Measurements from ENCODE around the gene NTSR1. TPM values are rescaled to one million over a fixed set of nuclear protein-coding genes. Genes with fewer than 3 reads are reported as not detected.

Gene NTSR1
- polyA plus RNA-seq, 10 donors, result 0.07 to 0.25 (median 0.11) TPM

DNA sequence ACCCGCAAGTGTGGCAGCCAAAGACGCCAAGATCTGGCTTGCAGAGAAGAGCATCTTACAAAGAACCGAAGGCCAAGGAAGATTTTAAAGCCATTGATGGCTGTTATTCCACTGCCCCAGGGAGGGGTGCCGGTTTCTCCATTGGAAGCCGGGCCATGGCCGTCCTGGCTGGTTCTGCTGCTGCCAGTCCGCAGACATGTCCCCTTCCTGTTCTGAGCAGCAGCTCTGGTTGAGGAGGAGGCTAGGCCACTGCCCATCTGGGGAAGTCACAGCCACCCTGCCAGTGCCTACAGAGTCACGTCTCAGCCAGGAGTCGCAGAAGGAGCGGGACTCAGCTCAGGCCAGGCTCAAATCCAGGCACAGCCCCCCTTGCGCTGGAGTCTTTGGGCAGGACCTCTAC lies 45.0 kb downstream of the NTSR1 start:
- DNase-seq, result no peak

DNA sequence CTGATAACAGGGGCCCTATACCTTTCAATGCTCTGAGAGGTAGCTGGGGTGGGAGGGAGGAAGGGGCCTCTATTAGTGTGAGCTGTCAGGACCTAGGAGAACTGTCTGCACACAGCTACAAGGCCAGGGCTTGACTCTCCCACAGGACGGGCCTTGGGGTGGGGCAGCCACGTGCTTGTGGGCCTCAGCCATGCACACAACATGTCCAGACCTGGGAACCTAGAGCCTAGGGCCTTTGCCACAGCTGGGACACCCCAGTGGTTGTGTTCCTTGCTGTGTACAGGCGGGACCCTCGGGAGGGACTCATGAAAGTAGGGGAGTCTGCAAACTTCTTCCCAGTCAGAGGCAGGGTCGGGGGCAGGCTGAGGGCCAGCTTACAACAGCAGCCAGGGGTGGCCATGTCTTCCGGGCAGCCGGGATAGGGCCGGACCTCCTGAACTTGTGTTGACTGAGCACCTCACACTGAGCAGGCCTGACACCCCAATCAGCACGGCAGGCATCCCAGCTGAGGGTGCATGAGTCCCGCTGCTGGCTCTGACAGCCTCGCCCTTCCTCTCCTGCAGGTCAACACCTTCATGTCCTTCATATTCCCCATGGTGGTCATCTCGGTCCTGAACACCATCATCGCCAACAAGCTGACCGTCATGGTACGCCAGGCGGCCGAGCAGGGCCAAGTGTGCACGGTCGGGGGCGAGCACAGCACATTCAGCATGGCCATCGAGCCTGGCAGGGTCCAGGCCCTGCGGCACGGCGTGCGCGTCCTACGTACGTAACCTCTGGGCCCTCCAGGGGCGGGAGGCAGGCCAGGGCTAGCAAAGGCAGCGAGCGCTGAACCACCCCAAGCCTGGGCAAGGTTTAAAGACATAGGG lies 45.7 kb downstream of the NTSR1 start:
- DNase-seq, result no peak

DNA sequence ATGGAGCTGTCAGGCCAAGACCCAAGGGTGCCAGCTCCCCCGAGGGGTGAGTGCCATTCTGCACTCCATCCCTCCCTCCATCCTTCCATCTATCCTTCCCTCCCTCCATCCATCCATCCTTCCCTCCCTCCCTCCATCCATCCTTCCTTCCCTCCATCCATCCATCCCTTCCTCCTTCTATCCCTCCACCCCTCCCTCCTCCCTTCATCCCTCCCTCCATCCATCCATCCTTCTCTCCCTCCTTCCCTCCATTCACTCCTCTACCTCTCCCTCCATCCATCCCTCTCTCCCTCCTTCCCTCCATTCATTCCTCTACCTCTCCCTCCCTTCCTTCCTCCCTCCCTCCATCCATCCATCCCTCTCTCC lies 46.3 kb downstream of the NTSR1 start:
- DNase-seq, result no peak

DNA sequence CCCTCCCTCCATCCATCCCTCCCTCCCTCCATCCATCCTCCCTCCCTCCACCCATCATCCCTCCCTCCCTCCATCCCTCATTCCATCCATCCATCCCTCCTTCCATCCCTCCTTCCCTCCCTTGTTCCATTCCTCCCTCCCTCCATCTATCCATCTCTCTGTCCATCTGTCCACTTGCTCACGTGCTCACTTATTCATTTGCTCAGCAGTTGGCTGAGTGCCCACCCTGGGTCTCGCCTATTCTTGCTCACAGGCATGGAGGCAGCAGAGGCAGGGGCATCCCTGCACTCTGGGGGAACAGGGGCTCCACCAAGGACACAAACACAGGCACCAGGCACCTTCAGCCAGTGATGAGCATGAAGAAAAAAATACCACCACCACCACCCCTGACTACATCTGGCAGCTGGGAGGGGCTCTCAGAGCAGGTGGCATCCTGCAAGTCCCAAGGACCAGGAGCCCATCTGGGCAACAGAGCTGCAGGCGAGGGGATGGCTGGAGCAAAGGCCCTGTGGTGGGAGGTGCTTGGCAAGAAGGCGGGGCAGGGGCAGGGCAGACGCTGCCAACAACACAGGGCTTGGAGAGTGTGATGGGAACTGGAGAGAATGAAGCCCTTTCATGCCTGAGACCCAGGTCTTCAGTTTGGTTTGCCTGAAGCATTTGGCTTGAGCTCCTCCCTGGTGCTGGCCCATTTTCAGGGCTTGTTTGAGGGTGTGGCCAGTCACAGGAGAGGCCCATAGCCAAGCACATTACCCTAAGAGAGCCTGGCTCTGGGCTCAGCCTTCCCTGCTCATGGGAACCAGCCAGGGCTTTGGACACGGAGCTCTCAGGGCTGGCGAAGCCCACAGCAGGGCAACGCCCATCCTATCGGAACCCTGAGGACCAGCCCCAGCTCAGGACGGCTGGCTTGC lies 47.4 kb downstream of the NTSR1 start:
- DNase-seq, result no peak

DNA sequence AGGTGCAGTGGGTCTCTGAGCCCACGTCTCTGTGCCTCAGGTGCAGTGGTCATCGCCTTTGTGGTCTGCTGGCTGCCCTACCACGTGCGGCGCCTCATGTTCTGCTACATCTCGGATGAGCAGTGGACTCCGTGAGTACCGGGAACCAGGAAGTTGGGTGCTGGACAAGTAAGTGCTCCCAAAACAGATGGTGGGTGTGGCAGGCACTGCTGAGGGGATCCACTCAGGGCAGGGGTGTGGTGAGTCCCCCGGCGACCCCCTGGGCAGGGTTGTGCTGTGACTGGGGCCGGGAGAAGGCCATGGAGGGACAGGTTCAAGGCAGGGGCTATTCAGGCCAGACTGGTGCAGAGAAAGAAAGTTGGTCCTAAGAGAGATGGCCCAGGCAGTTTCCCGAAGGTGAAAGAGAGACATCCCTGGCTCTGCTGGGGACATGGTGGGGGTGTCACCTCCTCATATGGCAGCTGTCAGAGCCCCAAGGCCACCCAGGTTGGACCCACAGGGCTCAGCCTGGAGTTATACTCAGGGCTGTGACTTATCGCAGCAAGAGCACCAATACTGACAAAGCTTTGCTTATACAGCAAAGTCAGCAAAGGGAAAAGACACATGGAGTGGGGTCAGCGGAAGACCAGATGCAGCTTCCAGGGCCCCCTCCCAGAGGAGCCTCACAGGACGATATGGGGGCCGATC lies 49.7 kb downstream of the NTSR1 start:
- DNase-seq, result no peak

DNA sequence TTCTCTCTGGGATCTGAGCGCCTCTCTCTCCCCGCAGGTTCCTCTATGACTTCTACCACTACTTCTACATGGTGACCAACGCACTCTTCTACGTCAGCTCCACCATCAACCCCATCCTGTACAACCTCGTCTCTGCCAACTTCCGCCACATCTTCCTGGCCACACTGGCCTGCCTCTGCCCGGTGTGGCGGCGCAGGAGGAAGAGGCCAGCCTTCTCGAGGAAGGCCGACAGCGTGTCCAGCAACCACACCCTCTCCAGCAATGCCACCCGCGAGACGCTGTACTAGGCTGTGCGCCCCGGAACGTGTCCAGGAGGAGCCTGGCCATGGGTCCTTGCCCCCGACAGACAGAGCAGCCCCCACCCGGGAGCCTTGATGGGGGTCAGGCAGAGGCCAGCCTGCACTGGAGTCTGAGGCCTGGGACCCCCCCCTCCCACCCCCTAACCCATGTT lies 51.4 kb downstream of the NTSR1 start:
- no peak for DNase-seq

DNA sequence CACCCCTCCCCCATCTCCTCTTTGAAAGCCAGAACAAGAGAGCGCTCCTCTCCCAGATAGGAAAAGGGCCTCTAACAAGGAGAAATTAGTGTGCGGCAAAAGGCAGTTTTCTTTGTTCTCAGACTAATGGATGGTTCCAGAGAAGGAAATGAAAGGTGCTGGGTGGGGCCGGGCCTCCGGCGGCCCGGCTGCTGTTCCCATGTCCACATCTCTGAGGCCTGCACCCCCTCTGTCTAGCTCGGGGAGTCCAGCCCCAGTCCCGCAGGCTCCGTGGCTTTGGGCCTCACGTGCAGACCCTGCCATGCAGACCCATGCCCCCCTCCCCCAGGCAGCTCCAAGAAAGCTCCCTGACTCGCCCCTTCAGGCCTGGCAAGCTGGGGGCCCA lies 51.8 kb downstream of the NTSR1 start:
- peak in 1 of 3 donors; percentile 46 for DNase-seq

DNA sequence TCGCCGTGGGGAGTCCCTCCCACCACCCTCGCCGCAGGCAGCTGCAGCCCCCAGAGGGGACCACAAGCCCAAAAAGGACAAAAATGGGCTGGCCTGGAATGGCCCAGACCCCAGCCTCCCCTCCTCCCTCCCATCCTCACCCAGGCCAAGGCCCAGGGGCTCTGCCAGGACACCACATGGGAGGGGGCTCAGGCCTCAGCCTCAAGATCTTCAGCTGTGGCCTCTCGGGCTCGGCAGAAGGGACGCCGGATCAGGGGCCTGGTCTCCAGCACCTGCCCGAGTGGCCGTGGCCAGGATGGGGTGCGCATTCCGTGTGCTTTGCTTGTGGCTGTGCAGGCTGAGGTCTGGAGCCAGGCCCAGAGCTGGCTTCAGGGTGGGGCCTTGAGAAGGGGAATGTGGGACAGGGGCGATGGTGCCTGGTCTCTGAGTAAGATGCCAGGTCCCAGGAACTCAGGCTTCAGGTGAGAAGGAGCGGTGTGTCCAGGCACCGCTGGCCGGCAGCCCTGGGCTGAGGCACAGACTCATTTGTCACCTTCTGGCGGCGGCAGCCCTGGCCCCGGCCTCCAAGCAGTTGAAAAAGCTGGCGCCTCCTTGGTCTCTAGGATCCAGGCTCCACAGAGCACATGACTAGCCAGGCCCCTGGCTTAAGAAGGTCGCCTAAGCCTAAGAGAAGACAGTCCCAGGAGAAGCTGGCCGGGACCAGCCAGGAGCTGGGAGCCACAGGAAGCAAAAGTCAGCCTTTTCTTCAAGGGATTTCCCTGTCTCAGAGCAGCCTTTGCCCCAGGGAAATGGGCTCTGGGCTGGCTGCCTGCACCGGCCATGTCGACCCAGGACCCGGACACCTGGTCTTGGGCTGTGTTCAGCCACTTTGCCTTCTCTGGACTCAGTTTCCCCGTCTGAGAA lies 52.5 kb downstream of the NTSR1 start:
- DNase-seq, result peak in 1 of 3 donors; percentile 65

DNA sequence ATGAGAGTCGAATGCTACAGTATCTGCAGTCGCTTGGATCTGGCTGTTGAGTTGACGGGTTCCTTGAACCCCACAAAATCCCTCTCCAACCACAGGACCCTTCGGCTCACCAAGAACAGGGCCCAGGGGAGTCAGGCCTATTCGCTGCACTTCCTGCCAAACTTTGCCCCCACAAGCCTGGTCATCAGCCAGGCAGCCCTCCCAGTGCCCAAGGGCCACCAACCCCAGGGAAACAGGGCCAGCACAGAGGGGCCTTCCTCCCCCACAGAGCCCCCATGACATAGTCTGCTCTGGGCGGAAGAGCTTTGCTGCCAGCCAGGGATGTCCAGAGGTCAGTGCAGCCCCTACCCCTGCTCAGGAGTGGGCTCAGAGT lies 53.1 kb downstream of the NTSR1 start:
- DNase-seq, result no peak

DNA sequence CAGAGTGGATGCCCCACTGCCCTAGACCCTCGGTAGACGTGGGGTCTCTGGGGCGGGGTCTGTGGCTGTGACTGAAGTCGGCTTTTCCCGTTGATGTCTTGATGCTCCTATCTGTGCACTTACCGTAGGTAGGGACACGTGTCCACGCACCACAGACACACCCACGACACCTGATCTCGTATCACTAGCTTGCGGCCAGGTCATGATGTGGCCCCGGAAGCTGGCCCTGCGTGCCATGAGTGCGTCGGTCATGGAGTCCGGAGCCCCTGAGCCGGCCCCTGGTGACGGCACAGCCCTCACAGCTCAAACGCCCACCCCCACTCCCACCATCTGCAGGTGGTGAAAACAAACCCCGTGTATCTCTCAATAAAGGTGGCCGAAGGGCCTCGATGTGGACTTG lies 53.7 kb downstream of the NTSR1 start:
- DNase-seq, result no peak

DNA sequence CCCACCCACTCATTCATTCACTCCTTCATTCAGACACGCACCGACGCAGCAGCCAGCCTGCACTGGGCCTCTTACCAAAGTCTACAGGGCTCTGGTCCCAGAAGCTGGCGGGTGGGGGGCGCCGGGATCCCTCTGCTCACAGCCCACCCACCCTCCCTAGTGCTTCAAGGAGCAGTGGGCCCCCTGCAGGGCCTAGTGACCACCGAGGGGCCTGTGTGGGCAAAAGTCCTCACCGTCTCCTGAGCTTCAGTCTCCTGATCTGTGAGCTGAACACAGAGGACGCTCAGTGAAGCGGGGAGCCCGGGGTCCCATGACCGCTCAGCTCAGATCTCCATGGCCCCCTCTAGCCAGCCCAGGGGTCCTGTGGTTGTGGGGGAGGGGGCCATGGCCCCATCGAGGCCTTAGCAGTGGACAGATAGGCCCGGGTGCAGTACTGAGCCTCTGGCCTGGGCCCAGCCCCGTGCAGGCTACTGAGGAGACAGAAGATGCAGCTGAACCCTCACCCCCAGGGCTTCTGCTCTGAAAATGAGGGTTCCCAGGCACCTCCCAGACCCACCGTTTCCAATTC lies 54.2 kb downstream of the NTSR1 start:
- no peak for DNase-seq

DNA sequence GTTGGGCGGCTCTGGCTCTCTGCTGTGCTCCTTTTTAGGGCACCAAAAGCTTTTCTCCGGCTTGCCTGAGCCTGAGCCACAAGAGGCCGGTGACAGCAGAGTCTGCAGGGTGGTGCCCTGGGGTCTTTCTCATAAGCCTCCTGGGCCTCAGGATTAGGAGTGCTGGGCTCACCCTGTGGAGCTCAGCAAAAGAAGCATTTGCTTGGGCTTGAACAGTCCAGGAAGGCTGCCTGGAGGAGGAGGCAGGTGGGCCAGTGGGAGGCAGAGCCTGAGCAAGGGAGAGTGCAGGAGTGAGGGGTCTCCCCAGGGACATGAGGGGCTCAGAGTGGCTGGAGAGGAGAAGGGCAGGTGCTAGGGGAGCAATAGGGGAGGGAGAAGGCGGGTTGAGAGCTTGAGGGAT lies 54.8 kb downstream of the NTSR1 start:
- DNase-seq, result no peak

DNA sequence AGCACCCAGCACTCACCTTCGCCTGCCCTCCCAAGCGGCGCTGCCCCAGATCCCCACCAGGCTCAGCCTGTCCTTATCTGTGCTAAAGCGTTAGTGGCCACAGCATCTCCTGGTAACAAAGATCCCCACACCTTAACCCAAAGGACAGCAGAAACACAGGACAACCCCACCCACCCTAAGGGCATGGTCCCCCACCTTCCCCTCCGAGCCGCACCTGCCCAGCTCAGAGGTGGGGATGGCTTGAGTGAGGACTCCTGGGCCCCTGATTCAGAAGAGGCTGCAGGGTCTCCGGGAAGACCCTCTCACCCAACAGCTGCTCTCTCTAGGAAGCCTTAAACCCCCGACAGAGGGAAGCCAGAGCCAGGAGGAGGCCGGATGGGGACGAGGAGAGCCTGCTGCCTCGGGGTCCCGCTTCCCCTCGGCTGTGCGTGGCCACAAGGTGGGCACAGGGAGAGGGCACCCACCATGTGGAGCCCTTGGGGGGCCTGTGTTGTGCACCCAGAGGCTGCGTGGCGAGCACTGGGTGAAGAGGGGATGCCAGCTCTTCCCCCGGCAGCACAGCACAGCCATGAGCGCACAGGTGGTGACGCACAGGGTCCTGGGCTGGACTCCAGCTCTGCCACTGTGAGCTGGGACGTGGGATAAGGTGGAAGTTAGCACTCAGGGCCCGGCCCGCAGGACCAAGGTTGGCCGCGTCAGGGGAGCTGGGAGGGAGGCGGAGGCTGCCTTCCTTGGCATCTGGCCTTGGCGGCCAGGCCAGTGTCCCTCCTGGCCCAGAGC lies 55.7 kb downstream of the NTSR1 start:
- no peak for DNase-seq

DNA sequence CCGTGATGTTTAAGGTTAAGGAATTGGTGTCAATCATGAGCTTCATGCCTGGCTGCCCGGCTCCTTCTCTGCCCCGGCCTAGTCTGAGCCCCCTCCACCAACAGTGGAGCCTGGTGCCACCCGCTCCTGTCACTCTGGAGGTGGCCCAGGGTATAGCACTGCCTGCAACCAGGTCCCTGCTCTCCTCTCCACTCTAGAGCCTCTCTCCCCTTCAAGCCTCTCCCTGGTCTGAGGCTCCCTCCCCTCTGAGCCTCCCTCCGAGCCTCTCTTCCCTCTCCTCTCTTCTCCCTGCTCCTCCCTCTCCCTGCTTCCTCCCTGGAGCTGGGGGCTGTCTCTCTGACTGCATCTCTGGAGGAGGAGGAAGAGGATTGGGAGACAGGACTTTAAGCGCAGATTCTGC lies 56.4 kb downstream of the NTSR1 start:
- no peak for DNase-seq

DNA sequence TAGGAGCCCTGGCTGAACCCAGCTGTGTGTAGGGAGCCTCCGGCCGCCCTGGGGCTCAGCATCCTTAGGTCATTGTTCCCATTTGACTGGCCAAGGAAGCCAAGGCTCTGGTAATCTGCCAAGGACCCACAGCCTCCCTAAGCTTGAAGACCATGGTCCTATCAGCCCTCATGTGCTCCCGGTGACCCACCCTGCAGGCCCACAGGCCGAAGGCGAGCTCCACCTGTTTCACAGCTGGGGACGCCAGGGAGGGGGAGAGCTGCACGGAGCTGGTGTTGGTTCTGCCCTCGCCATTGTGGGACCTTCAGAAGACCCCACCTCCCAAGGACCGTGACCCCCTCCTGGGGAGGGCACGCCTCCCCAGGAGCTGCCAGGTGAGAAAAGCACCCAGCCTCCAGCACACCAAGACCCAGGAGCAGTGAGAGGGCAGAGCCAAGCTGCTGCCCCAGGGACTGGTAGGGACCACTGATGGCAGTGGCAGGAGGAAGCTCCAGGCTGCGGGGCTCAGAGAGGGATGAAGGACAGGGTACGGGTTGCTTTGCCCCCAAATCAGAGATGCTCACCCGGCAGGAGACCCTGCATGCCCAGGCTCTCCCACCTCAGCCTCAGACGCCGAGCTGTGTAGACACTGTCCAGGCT lies 56.9 kb downstream of the NTSR1 start:
- no peak for DNase-seq

DNA sequence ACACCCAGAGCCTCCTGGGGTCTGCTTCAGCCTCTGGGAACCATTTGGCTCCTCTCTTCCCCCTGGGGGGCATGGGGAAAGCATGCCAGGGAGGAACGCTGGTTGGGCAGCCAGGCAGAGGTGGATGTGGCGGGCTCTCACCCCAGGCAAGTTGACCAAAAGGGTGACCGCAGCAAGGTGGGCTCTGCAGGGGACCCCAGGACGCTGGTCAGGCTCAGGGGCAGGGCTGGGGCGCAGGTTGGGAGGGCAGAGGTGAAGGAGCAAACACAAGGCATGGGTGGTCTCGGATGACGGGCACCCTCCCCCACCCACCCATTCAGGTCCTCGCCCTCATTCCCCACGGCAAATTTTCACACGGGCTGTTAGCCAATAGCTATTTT lies 57.4 kb downstream of the NTSR1 start:
- DNase-seq, result no peak

DNA sequence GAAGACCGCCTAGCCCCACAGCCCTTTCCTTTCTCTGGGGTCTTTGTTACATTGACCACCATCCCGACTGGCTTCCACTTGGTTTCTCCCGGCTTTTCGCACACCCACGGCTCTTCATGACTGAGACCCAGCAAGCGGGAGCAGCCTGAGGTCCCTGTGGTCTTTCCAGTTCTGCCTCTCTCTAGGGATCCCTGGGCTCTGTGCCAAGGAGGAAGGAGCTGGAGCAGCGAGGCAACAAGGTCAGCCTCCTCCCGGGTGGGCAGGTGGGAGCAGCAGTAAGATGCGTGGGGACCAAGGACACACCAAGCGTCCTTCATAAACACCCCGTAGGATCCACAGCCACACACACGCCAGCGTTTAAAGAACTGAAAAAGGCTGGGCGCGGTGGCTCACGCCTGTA lies 58.1 kb downstream of the NTSR1 start:
- no peak for DNase-seq

DNA sequence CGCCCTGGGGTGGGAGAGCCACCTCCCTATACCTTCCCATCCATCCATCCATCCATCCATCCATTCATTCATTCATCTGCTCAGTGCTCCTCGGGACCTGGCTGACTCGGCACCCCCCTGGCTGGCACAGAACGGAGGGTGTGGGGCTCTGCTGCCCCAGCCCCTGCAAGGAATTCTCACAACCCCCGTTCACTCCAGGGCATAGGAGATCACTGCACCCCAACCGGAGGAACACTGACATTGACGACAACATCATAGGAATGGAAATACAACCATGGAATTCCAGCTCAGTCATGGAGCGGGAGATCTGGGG lies 59.6 kb downstream of the NTSR1 start:
- no peak for DNase-seq

DNA sequence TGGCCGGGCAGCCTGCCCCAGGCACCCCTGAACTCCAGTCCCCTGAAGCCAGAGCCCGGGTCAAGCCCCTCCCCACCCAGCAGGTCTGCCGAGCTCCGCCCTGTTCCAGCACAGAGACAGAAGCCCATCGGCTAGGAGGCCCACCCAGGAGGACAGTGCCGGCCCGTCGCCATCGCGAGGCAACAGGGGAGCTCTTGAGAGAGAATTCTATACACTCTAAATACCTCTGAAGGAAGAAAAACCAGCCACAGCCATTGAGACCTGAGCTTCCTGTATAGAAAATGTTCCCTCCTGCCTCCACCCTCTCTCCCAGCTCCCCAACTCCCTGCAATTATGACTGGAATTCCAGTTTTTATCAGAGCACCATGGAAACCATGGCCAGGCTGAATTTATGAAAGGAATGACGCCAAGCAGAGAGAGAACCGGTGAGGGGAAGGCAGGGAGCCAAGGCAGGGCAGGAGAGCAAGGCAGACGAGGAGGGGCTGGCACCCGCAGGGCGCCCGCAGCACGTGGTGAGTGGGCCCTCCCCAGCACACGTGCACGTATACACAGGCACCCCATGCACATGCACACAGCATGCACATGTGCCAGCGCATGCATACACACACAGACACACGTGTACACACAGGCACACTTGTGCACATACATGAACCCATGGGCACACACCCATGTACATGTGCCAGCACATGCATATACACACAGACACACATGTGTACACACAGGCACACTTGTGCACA lies 60.1 kb downstream of the NTSR1 start:
- no peak for DNase-seq

All from muscle of back (tissue), 11 donors.